Fibroblast of pulmonary artery (primary cell): Measurements from ENCODE around the gene DUS1L.

Source experiments
- DNase-seq: peaks from one replicate; pipeline ENCODE4 v3.0.0-alpha.2; 2010; ENCODE audit warnings: low read depth
- H3K4me3 ChIP-seq: replicated peaks from 2 replicates; pipeline ENCODE4 v1.5.1; 2011; ENCODE audit warnings: low read depth, mild to moderate bottlenecking, control low read depth, low read length, moderate library complexity
- CTCF ChIP-seq: IDR thresholded peaks from 2 replicates; pipeline ENCODE4 v1.5.1; 2011; ENCODE audit warnings: mild to moderate bottlenecking, control low read depth, low read length, inconsistent platforms; ENCODE audit errors: missing control alignments

DUS1L gene

GRCh38 chr17:82035956-82036633 lies 29.5 kb downstream of the DUS1L start:
- peak overlapping the region; percentile 67 for H3K4me3 ChIP-seq
- DNase-seq = no peak
- no peak for TF ChIP-seq CTCF

GRCh38 chr17:82035488-82035887 lies 30.1 kb downstream of the DUS1L start:
- H3K4me3 ChIP-seq = no peak overlapping the region
- no peak for DNase-seq
- no peak for TF ChIP-seq CTCF

GRCh38 chr17:82034371-82035011 lies 31.1 kb downstream of the DUS1L start:
- no peak for TF ChIP-seq CTCF
- no peak for DNase-seq
- no peak overlapping the region for H3K4me3 ChIP-seq

GRCh38 chr17:82033359-82034085 lies 32.1 kb downstream of the DUS1L start:
- no peak overlapping the region for H3K4me3 ChIP-seq
- no peak for TF ChIP-seq CTCF
- DNase-seq = no peak

- peak overlapping the region; percentile 50 for H3K4me3 ChIP-seq
- TF ChIP-seq CTCF = no peak
- DNase-seq = no peak
Measured at GRCh38 chr17:82031885-82032627, 33.5 kb downstream of the DUS1L start.

- H3K4me3 ChIP-seq = peak within 1 kb of the TSS; percentile 53
- TF ChIP-seq CTCF = no peak
- DNase-seq = peak; percentile 29
Measured at GRCh38 chr17:82031303-82031884, 34.2 kb downstream of the DUS1L start, which contains the start of gene RAC3. TSS of gene RAC3 (plus strand) at chr17:82031678. CDS start at chr17:82031762, 84 bp downstream.
